Karpas-422 (cell line): Measurements from ENCODE around the gene JAZF1. TPM values are rescaled to one million over a fixed set of nuclear protein-coding genes. Genes with fewer than 3 reads are reported as not detected.

Experiments used
- DNase-seq: peaks from one replicate; pipeline ENCODE4 v3.0.0-alpha.2; 2015
- H2AFZ ChIP-seq: fragments of 200-600 bp; sonication (generic); 2 replicates; pipeline ENCODE4 v1.6.1; 2014; ENCODE audit warnings: antibody characterized with exemption, low read length, mixed read lengths
- H3K27ac ChIP-seq: fragments of 200-600 bp; sonication (generic); 2 replicates; pipeline ENCODE4 v1.5.1; 2014; ENCODE audit warnings: mild to moderate bottlenecking, low read length, moderate library complexity
- H3K27me3 ChIP-seq: fragments of 200-600 bp; sonication (generic); 2 replicates; pipeline ENCODE4 v1.6.1; 2014; ENCODE audit warnings: low read length, mixed read lengths
- H3K36me3 ChIP-seq: fragments of 200-600 bp; sonication (generic); 2 replicates; pipeline ENCODE4 v1.6.1; 2014; ENCODE audit warnings: low read length, mixed read lengths; ENCODE audit not compliant: insufficient read depth
- H3K4me1 ChIP-seq: fragments of 200-600 bp; sonication (generic); 2 replicates; pipeline ENCODE4 v1.6.1; 2014; ENCODE audit warnings: mild to moderate bottlenecking, low read length, mixed read lengths
- H3K4me2 ChIP-seq: fragments of 200-600 bp; sonication (generic); 2 replicates; pipeline ENCODE4 v1.6.1; 2014; ENCODE audit warnings: low read length, low read depth, mild to moderate bottlenecking; ENCODE audit not compliant: poor library complexity, severe bottlenecking
- H3K4me3 ChIP-seq: fragments of 200-600 bp; sonication (generic); 2 replicates; pipeline ENCODE4 v1.5.1; 2014; ENCODE audit warnings: mild to moderate bottlenecking, antibody characterized with exemption, low read length, mixed read lengths
- H3K79me2 ChIP-seq: fragments of 200-600 bp; sonication (generic); 2 replicates; pipeline ENCODE4 v1.6.1; 2014; ENCODE audit warnings: mild to moderate bottlenecking, low read length, mixed read lengths
- H3K9ac ChIP-seq: fragments of 200-600 bp; sonication (generic); 2 replicates; pipeline ENCODE4 v1.6.0; 2014; ENCODE audit warnings: low read length
- H3K9me2 ChIP-seq: fragments of 200-600 bp; sonication (generic), shearing (Covaris generic); replicated peaks from 2 replicates; pipeline ENCODE4 v1.6.0; 2014; ENCODE audit warnings: mild to moderate bottlenecking, low read length, moderate library complexity; ENCODE audit not compliant: insufficient read depth
- H3K9me3 ChIP-seq: fragments of 300-700, 200-600 bp; sonication (generic); 2 replicates; pipeline ENCODE4 v1.6.1; 2014; ENCODE audit warnings: low read length, mixed read lengths
- H4K20me1 ChIP-seq: fragments of 200-600 bp; sonication (generic); 2 replicates; pipeline ENCODE4 v1.6.1; 2014; ENCODE audit warnings: mild to moderate bottlenecking, antibody characterized with exemption, low read length, low read depth; ENCODE audit not compliant: insufficient read depth
- total RNA-seq: library from RNA; depleted of rRNA; stranded (reverse); fragments of >200 nt; shearing (Covaris generic); gene quantifications from 2 replicates; pipeline ENCODE4 v1.2.3, GENCODE V29; 2014; ENCODE audit warnings: low replicate concordance

JAZF1 gene
- total RNA-seq, 1 experiment from 2014 or later, result 4.2 TPM

DNA sequence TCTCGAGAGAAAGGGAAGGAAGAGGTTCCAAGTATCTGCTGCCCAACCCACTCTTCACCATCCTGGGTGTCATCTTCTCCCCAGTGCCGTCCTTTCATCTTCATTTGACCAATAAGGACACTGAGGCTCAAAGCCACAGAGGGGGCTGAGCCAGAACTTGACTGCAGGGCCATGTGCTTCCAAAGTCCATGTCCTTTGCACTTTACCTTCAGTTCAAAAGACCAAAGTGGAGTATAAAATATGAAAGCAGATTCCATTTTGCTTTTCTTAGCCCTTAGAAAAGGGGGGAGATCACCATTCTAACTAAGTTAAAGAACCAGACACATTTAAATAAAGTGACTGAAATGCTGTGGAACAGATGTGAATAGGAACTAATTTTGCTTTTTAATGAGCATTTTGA is 56.2 kb downstream of the JAZF1 start:
- Histone ChIP-seq H3K79me2 (no peaks in the 10 kb centered on the region), H4K20me1 (no peaks in the 10 kb centered on the region), H3K4me2 (no peak overlapping the region), H3K9me2 (no peaks in the 10 kb centered on the region), H3K27me3 (no peaks in the 10 kb centered on the region), H3K4me3 (no peak overlapping the region), H3K9ac (no peak overlapping the region), H2AFZ (no peak overlapping the region), H3K36me3 (no peaks in the 10 kb centered on the region), H3K27ac (no peak overlapping the region), H3K9me3 (no peaks in the 10 kb centered on the region), H3K4me1 (no peaks in the 10 kb centered on the region)
- no peak for DNase-seq

- Histone ChIP-seq H3K4me3 (no peak overlapping the region), H3K9ac (no peak overlapping the region), H3K4me2 (no peak overlapping the region), H2AFZ (no peak overlapping the region), H4K20me1 (no peaks in the 10 kb centered on the region), H3K27me3 (no peaks in the 10 kb centered on the region), H3K9me3 (no peaks in the 10 kb centered on the region), H3K4me1 (no peaks in the 10 kb centered on the region), H3K9me2 (no peaks in the 10 kb centered on the region), H3K27ac (no peak overlapping the region), H3K79me2 (no peaks in the 10 kb centered on the region), H3K36me3 (no peaks in the 10 kb centered on the region)
- DNase-seq, result no peak
Measured at GRCh38 chr7:28123752-28124151, 56.8 kb downstream of the JAZF1 start.

- H3K27me3 ChIP-seq, result no peaks in the 10 kb centered on the region
- no peak overlapping the region for H3K9ac ChIP-seq
- no peak for DNase-seq
- H2AFZ ChIP-seq, result no peak overlapping the region
- H3K9me2 ChIP-seq, result no peaks in the 10 kb centered on the region
- no peaks in the 10 kb centered on the region for H3K79me2 ChIP-seq
- H3K4me1 ChIP-seq, result no peaks in the 10 kb centered on the region
- no peaks in the 10 kb centered on the region for H4K20me1 ChIP-seq
- no peak overlapping the region for H3K27ac ChIP-seq
- H3K9me3 ChIP-seq, result no peaks in the 10 kb centered on the region
- no peak overlapping the region for H3K4me2 ChIP-seq
- H3K4me3 ChIP-seq, result no peak overlapping the region
- no peaks in the 10 kb centered on the region for H3K36me3 ChIP-seq
Measured at GRCh38 chr7:28121496-28121895, 59.1 kb downstream of the JAZF1 start.

DNA sequence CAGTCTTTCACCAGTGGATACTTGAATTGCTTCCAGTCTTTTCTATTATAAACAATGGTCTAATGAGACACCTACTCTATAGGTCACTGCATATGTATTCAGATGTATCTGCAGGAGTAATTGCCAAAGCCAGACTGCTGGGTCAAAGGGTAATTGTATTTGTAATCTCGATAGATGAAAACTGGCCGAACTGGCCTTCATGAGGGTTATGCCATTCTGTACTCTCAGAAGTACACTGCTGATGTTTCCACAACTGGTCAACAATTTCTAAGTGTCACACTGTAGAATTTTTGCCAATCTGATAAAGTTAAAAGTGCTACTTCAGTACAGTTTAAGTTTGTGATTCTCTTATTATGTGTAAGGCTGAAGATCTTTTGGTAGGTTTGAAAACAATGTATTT is 64.6 kb downstream of the JAZF1 start:
- H3K79me2 ChIP-seq, result no peaks in the 10 kb centered on the region
- DNase-seq, result no peak
- H3K27ac ChIP-seq, result no peak overlapping the region

GRCh38 chr7:28115261-28115660 is 65.3 kb downstream of the JAZF1 start:
- no peaks in the 10 kb centered on the region for H3K36me3 ChIP-seq
- H3K79me2 ChIP-seq, result no peaks in the 10 kb centered on the region
- no peak overlapping the region for H2AFZ ChIP-seq
- H3K4me3 ChIP-seq, result no peak overlapping the region
- no peaks in the 10 kb centered on the region for H3K9me3 ChIP-seq
- H3K4me2 ChIP-seq, result no peak overlapping the region
- no peak overlapping the region for H3K27ac ChIP-seq
- no peaks in the 10 kb centered on the region for H3K9me2 ChIP-seq
- no peak overlapping the region for H3K9ac ChIP-seq
- DNase-seq, result no peak
- H3K27me3 ChIP-seq, result no peaks in the 10 kb centered on the region
- no peaks in the 10 kb centered on the region for H3K4me1 ChIP-seq
- no peaks in the 10 kb centered on the region for H4K20me1 ChIP-seq

More for the DNA sequence above, 64.6 kb downstream of the JAZF1 start:
- H3K27me3 ChIP-seq, result no peaks in the 10 kb centered on the region
- H3K4me3 ChIP-seq, result no peak overlapping the region
- no peak overlapping the region for H3K9ac ChIP-seq
- no peaks in the 10 kb centered on the region for H3K9me2 ChIP-seq
- H4K20me1 ChIP-seq, result no peaks in the 10 kb centered on the region
- no peaks in the 10 kb centered on the region for H3K9me3 ChIP-seq
- H3K4me1 ChIP-seq, result no peaks in the 10 kb centered on the region
- H3K36me3 ChIP-seq, result no peaks in the 10 kb centered on the region
- H3K4me2 ChIP-seq, result no peak overlapping the region
- no peak overlapping the region for H2AFZ ChIP-seq

DNA sequence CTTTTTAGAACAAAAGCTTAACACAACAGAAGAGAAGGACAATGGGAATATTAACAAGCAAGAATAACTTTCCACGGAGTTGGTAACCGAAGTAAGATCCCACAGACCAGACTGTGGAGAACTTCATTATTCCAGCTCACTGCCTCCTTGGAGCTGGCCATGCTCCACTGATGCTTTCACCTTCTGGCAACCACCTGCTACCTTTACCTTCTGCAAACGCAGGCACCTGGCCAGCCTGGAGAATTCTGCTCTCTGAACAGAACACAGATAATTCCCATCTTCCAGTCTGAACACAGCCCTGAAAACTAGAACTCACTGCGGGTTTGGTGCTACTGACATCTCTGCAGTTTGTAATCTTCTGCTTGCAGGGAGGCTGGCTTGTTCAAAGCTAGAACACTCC is 66.5 kb downstream of the JAZF1 start:
- Histone ChIP-seq H3K4me3 (no peak overlapping the region), H3K4me1 (no peaks in the 10 kb centered on the region), H3K27ac (no peak overlapping the region), H3K4me2 (no peak overlapping the region), H3K36me3 (no peaks in the 10 kb centered on the region), H4K20me1 (no peaks in the 10 kb centered on the region), H3K79me2 (no peaks in the 10 kb centered on the region), H3K9me3 (no peaks in the 10 kb centered on the region), H3K9me2 (no peaks in the 10 kb centered on the region), H3K9ac (no peak overlapping the region), H3K27me3 (no peaks in the 10 kb centered on the region), H2AFZ (no peak overlapping the region)
- no peak for DNase-seq

- no peaks in the 10 kb centered on the region for H4K20me1 ChIP-seq
- no peak overlapping the region for H3K27ac ChIP-seq
- no peak overlapping the region for H3K4me2 ChIP-seq
- H3K4me3 ChIP-seq, result no peak overlapping the region
- no peak overlapping the region for H3K9ac ChIP-seq
- H3K27me3 ChIP-seq, result no peaks in the 10 kb centered on the region
- no peak overlapping the region for H2AFZ ChIP-seq
- H3K4me1 ChIP-seq, result no peaks in the 10 kb centered on the region
- H3K79me2 ChIP-seq, result no peaks in the 10 kb centered on the region
- no peak for DNase-seq
- no peaks in the 10 kb centered on the region for H3K9me2 ChIP-seq
- H3K36me3 ChIP-seq, result no peaks in the 10 kb centered on the region
- no peaks in the 10 kb centered on the region for H3K9me3 ChIP-seq
Measured at GRCh38 chr7:28112883-28113540, 67.6 kb downstream of the JAZF1 start.

- H3K9me2 ChIP-seq, result no peaks in the 10 kb centered on the region
- DNase-seq, result no peak
- no peaks in the 10 kb centered on the region for H3K27me3 ChIP-seq
- H3K79me2 ChIP-seq, result no peaks in the 10 kb centered on the region
- H3K9me3 ChIP-seq, result no peaks in the 10 kb centered on the region
- no peaks in the 10 kb centered on the region for H3K36me3 ChIP-seq
- H3K27ac ChIP-seq, result no peak overlapping the region
- H2AFZ ChIP-seq, result no peak overlapping the region
- no peaks in the 10 kb centered on the region for H4K20me1 ChIP-seq
- no peak overlapping the region for H3K9ac ChIP-seq
- H3K4me1 ChIP-seq, result no peaks in the 10 kb centered on the region
- H3K4me3 ChIP-seq, result no peak overlapping the region
- no peak overlapping the region for H3K4me2 ChIP-seq
Measured at GRCh38 chr7:28112467-28112866, 68.1 kb downstream of the JAZF1 start.

- Histone ChIP-seq H3K4me2 (no peak overlapping the region), H3K27ac (no peak overlapping the region), H4K20me1 (no peaks in the 10 kb centered on the region), H3K9ac (no peak overlapping the region), H3K4me3 (no peak overlapping the region), H3K9me3 (no peaks in the 10 kb centered on the region), H3K9me2 (no peaks in the 10 kb centered on the region), H3K79me2 (no peaks in the 10 kb centered on the region), H3K36me3 (no peaks in the 10 kb centered on the region), H3K4me1 (no peaks in the 10 kb centered on the region), H3K27me3 (no peaks in the 10 kb centered on the region), H2AFZ (no peak overlapping the region)
- DNase-seq, result no peak
Measured at GRCh38 chr7:28112012-28112411, 68.6 kb downstream of the JAZF1 start.
